ENCODE results near the gene NECTIN1. TPM values are rescaled to one million over a fixed set of nuclear protein-coding genes. Genes with fewer than 3 reads are reported as not detected.

Gene NECTIN1
- total and polyA plus RNA-seq, 2 of the 13 experiments (the other 11 are each of a cell fraction or from before 2014, with no cell fraction given) = 3.9 to 7.3 TPM

- TF ChIP-seq ZNF407 (CRISPR knock-in tag; IDR thresholded peaks at IDR 0.05; ENCODE audit: not compliant biosample characterization) (peak; percentile 35), HOXA5 (CRISPR knock-in tag; IDR thresholded peaks at IDR 0.05) (0 out of 2 replicates have a peak, but pooled peaks have one; percentile 6), BRCA1 (CRISPR knock-in tag; IDR thresholded peaks at IDR 0.05) (no peak), ZNF256 (CRISPR knock-in tag; conservative IDR thresholded peaks at IDR 0.05) (no peak), PRDM4 (CRISPR knock-in tag; IDR thresholded peaks at IDR 0.05; ENCODE audit: borderline replicate concordance) (no peak), ZNF136 (CRISPR knock-in tag; IDR thresholded peaks at IDR 0.05; ENCODE audit: low read depth) (no peak), ZNF891 (CRISPR knock-in tag; IDR thresholded peaks at IDR 0.05) (0 out of 2 replicates have a peak, but pooled peaks have one; percentile 3), ZNF12 (CRISPR knock-in tag; IDR thresholded peaks at IDR 0.05) (no peak), ZNF746 (CRISPR knock-in tag; IDR thresholded peaks at IDR 0.05) (no peak), CCDC6 (CRISPR knock-in tag; IDR thresholded peaks at IDR 0.05) (0 out of 2 replicates have a peak, but pooled peaks have one; percentile 42), DPF2 (CRISPR knock-in tag; IDR thresholded peaks at IDR 0.05; ENCODE audit: borderline replicate concordance, low read depth) (no peak), MAZ (IDR thresholded peaks at IDR 0.05; ENCODE audit: borderline replicate concordance, low read depth, low read length) (no peak), MAZ (CRISPR knock-in tag; IDR thresholded peaks at IDR 0.05; ENCODE audit: low read depth) (no peak)
- TF ChIP-seq, protein P1, sequence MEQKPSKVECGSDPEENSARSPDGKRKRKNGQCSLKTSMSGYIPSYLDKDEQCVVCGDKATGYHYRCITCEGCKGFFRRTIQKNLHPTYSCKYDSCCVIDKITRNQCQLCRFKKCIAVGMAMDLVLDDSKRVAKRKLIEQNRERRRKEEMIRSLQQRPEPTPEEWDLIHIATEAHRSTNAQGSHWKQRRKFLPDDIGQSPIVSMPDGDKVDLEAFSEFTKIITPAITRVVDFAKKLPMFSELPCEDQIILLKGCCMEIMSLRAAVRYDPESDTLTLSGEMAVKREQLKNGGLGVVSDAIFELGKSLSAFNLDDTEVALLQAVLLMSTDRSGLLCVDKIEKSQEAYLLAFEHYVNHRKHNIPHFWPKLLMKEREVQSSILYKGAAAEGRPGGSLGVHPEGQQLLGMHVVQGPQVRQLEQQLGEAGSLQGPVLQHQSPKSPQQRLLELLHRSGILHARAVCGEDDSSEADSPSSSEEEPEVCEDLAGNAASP (CRISPR knock-in tag; IDR thresholded peaks at IDR 0.05; ENCODE audit: borderline replicate concordance) = no peak
- TF ChIP-seq, protein P2, sequence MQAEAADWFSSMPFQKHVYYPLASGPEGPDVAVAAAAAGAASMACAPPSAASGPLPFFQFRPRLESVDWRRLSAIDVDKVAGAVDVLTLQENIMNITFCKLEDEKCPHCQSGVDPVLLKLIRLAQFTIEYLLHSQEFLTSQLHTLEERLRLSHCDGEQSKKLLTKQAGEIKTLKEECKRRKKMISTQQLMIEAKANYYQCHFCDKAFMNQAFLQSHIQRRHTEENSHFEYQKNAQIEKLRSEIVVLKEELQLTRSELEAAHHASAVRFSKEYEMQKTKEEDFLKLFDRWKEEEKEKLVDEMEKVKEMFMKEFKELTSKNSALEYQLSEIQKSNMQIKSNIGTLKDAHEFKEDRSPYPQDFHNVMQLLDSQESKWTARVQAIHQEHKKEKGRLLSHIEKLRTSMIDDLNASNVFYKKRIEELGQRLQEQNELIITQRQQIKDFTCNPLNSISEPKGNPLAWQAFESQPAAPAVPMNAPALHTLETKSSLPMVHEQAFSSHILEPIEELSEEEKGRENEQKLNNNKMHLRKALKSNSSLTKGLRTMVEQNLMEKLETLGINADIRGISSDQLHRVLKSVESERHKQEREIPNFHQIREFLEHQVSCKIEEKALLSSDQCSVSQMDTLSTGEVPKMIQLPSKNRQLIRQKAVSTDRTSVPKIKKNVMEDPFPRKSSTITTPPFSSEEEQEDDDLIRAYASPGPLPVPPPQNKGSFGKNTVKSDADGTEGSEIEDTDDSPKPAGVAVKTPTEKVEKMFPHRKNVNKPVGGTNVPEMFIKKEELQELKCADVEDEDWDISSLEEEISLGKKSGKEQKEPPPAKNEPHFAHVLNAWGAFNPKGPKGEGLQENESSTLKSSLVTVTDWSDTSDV (CRISPR knock-in tag; IDR thresholded peaks at IDR 0.05) = no peak
Measured at GRCh38 chr11:119728211-119728626, 781 bp downstream of the NECTIN1 start (continued).

Measured in HepG2 (cell line).